Psoas muscle (tissue), 8 donors: Measurements from ENCODE around the gene GRIPAP1. TPM values are rescaled to one million over a fixed set of nuclear protein-coding genes. Genes with fewer than 3 reads are reported as not detected.
"Not testable (repeated sequence)": the region's sequence is repeated elsewhere in the genome, so short reads cannot be mapped to it uniquely, and the experiment has no call there.

ENCODE experiments used
- ATAC-seq, 4 donors: fragments of 200-7000 bp; cut with Tn5 transposase; one replicate each; pipeline ENCODE4 v1.9.1; 2020; ENCODE audit warnings: moderate library complexity in 3 of 4, mild to moderate bottlenecking in 2 of 4
- DNase-seq, 2 donors: peaks; one replicate each; pipeline ENCODE4 v3.0.0-alpha.2; 2020
- H3K27ac ChIP-seq: fragments of 200-600 bp; one replicate; pipeline ENCODE4 v1.8.0; 2022
- H3K27me3 ChIP-seq, 3 donors: fragments of 200-600 bp in 1 of 3; one replicate each; pipeline versions ENCODE4 v1.6.1 to v1.8.0; 2013 to 2022; ENCODE audit warnings: low read length in 2 of 3, mild to moderate bottlenecking in 2 of 3, moderate library complexity in 1 of 3; ENCODE audit not compliant: insufficient read depth in 3 of 3
- H3K36me3 ChIP-seq, 2 donors: fragments of 200-600 bp in 1 of 2; one replicate each; pipeline versions ENCODE4 v1.6.1 to v1.8.0; 2013 to 2022; ENCODE audit warnings: low read depth in 1 of 2, mild to moderate bottlenecking in 1 of 2, moderate library complexity in 1 of 2; ENCODE audit not compliant: insufficient read depth in 1 of 2
- H3K4me1 ChIP-seq: fragments of 200-600 bp; one replicate; pipeline ENCODE4 v1.8.0; 2022
- H3K4me3 ChIP-seq: fragments of 200-600 bp; one replicate; pipeline ENCODE4 v1.8.0; 2022; ENCODE audit warnings: mild to moderate bottlenecking
- H3K9me3 ChIP-seq: fragments of 200-600 bp; one replicate; pipeline ENCODE4 v1.8.0; 2022
- WGBS, 3 donors: extraction: QIAGEN DNeasy Blood & Tissue Kit; methylation state at CpG; one replicate each; pipeline versions ENCODE4 v1.1.6 to v1.1.7; 2013; 5-methylcytosine and 5-hydroxymethylcytosine counted together
- intact Hi-C, 2 donors: fragments of 100-400 bp; cut with DNase I; formaldehyde crosslinking; loops; one replicate each; pipeline versions ENCODE4 v1.11.0 to v1.14.2; 2022
- polyA plus RNA-seq, 3 donors: library from polyadenylated mRNA; stranded (reverse); fragments of 200-250 nt; gene quantifications; one replicate each; pipeline ENCODE4 v1.2.3, GENCODE V29; 2013
- total RNA-seq, 4 donors: library from RNA; stranded (reverse); fragmentation: NEBNext Ultra II Directional in 2 of 4; extraction: Animal tissue kit (Norgen Biotek cat#: 25700) in 2 of 4; gene quantifications; one replicate each; pipeline versions ENCODE4 v1.2.1 to v1.2.4, GENCODE V29; 2021 to 2023
- TF ChIP-seq, protein P1 (sequence below): fragments of 200-600 bp; IDR thresholded peaks from one replicate; pipeline ENCODE4 v1.8.0; 2022; ENCODE audit warnings: antibody characterized with exemption
- donor health status: healthy with polysubstance abuse.
- donor health status: DM: no; HTN: no; CAD: no; lungs with moderate emphysema.
- donor health status: Bipolar disorder and iron deficiency.
- donor health status: healthy.
- donor health status: DM: yes; HTN: yes; CAD: no.
- donor health status: DM: no; HTN: no; CAD: no.
- donor health status: DM: no; HTN: no; CAD: no.
- donor health status: DM: yes; HTN: yes; CAD: no.

GRIPAP1 gene
- total and polyA plus RNA-seq, 7 donors: 12.6 to 23.6 (median 16.7) TPM

DNA sequence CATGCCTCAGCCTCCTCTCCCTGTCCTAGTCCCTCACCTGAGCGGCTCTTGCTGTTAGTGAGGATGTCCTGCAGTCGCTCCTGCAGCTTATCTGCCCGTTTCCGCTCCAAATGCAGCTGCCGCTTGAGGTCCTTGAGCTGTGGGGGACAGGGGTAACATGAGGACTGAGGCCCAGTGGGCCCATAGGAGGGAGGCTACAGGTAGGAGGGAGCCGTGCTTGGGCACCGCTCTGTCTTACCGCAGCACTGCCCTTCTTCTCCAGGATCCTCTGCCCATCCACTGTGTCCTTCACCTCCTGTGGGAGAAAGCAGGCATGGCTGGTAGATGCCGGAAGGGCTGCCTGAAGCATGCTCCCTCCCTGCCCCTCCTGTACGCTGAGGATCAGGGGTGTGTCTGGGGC is 20.9 kb downstream of the GRIPAP1 start:
- WGBS, 3 donors: 84 to 94% (median 92%) methylated on average over 4 to 10 of the region's 10 CpGs
- H3K4me1 ChIP-seq: no peaks in the 10 kb centered on the region
- peaks cover 2 to 76% of the 10 kb centered on the region in 2 donors for H3K36me3 ChIP-seq
- ATAC-seq (no peak), DNase-seq (no peak)
- intact Hi-C loops: no loop called here
- no peak overlapping the region for H3K4me3 ChIP-seq
- peaks cover 0 to 3% (median 0%) of the 10 kb centered on the region in 3 donors for H3K27me3 ChIP-seq
- no peaks in the 10 kb centered on the region for H3K9me3 ChIP-seq
- TF ChIP-seq, protein P1, sequence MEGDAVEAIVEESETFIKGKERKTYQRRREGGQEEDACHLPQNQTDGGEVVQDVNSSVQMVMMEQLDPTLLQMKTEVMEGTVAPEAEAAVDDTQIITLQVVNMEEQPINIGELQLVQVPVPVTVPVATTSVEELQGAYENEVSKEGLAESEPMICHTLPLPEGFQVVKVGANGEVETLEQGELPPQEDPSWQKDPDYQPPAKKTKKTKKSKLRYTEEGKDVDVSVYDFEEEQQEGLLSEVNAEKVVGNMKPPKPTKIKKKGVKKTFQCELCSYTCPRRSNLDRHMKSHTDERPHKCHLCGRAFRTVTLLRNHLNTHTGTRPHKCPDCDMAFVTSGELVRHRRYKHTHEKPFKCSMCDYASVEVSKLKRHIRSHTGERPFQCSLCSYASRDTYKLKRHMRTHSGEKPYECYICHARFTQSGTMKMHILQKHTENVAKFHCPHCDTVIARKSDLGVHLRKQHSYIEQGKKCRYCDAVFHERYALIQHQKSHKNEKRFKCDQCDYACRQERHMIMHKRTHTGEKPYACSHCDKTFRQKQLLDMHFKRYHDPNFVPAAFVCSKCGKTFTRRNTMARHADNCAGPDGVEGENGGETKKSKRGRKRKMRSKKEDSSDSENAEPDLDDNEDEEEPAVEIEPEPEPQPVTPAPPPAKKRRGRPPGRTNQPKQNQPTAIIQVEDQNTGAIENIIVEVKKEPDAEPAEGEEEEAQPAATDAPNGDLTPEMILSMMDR: no peak
- no peak overlapping the region for H3K27ac ChIP-seq

DNA sequence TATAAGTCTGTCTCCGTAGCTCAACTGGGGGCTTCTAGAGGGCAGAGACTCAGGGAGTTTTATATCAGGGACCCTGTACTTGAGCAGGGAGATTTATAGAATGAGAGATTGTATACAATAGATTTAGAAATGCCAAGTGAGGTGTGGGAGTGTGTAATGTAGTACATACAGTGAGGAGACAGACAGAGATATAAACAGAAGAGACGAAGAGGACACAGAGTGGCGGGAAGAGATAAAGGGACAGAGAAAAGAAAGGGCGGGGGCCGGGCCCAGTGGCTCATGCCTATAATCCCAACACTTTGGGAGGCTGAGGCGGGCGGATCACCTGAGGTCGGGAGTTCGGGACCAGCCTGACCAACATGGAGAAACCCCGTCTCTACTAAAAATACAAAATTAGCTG is 21.7 kb downstream of the GRIPAP1 start:
- H3K27me3 ChIP-seq, H3K9me3 ChIP-seq, intact Hi-C loops, H3K27ac ChIP-seq, ATAC-seq, H3K4me3 ChIP-seq, H3K4me1 ChIP-seq, DNase-seq: not testable (repeated sequence)
- peaks cover 2 to 77% of the 10 kb centered on the region in 2 donors for H3K36me3 ChIP-seq
- WGBS, 3 donors: 82 to 92% (median 83%) methylated on average over 3 to 6 of the region's 10 CpGs

DNA sequence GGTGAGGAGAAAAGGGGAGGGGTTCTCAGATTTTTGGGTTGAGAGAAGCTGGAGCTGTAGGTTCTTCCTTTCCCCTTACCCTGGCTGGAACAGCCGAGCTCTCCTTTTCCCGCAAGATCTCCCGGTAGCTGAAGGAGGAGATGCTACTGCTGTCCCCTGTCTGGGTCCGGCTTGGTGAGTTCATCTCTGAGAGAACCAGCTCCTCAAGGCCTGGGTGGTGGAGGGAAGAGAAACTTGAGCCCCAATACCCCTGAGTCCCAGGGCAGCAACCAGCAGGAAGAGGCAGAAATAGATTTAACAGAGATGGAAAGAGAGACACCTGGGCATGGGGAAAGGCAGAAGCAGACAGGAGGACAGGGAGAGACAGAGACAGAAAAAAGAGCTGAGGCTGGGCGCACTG is 23.8 kb downstream of the GRIPAP1 start:
- DNase-seq: no peak
- Histone ChIP-seq H3K4me3 (no peak overlapping the region), H3K36me3 (peaks cover 2 to 71% of the 10 kb centered on the region in 2 donors), H3K4me1 (no peaks in the 10 kb centered on the region), H3K9me3 (no peaks in the 10 kb centered on the region), H3K27ac (no peak overlapping the region), H3K27me3 (peaks cover 0 to 4% (median 0%) of the 10 kb centered on the region in 3 donors)
- TF ChIP-seq, protein P1: no peak
- 83 to 97% (median 94%) methylated on average over 3 to 5 of the region's 5 CpGs for WGBS, 3 donors
- intact Hi-C loops: loop anchor here in 1 of 2 donors (10.0 kb wide), 1 partner anchor 67 kb away; the partner anchor contains the start of gene TFE3
- ATAC-seq: no peak

DNA sequence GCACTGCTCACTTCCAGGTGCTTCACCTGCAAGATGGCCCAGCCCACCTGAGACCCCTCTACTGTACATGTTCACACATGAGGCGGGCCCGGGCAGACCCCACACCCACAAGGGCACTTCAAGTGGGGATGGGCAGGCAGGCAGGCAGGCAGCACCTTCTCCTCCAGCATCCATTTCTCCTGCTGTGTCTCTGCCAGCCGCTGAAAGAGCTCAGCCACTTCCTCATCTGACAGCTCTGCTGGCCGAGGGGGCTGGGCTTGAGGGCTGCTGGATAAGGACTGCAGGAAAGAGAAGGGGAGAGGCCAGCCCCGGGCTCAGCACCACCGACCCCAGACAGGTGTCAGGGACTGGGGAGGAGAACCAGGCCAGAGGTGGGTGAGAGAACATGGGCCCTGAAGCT is 26.0 kb downstream of the GRIPAP1 start:
- Histone ChIP-seq H3K4me1 (no peaks in the 10 kb centered on the region), H3K36me3 (peaks cover 0 to 50% of the 10 kb centered on the region in 2 donors), H3K9me3 (no peaks in the 10 kb centered on the region), H3K27me3 (peaks cover 0 to 18% (median 0%) of the 10 kb centered on the region in 3 donors), H3K27ac (no peak overlapping the region), H3K4me3 (no peak overlapping the region)
- ATAC-seq: no peak
- TF ChIP-seq, protein P1: no peak
- intact Hi-C loops: loop anchor here in 1 of 2 donors (10.0 kb wide), 1 partner anchor 69 kb away; the partner anchor contains the start of gene TFE3
- 67 to 77% (median 75%) methylated on average over 5 to 6 of the region's 6 CpGs for WGBS, 3 donors
- DNase-seq: no peak

DNA sequence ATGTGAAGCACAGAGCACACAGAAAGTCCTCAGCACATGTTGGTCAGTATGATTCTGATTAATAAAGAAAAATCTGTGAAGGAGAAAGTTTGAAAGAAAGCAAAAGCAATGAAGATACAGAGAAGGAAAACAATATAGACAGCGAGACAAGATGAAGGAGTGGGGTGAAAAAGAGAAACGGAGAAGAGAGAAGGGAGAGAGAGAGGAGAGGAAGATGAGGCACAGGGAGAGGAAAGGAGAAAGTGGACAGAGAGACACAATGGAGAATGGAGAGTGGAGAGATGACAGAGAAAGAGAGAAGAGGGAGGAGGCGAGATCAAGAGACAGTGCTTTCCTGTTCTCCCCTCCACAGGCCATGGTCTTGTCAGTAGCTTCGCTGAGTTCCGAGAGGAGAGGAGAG is 26.5 kb downstream of the GRIPAP1 start:
- Histone ChIP-seq H3K9me3 (no peaks in the 10 kb centered on the region), H3K4me1 (no peaks in the 10 kb centered on the region), H3K27ac (no peak overlapping the region), H3K36me3 (peaks cover 0 to 44% of the 10 kb centered on the region in 2 donors), H3K4me3 (no peak overlapping the region), H3K27me3 (peaks cover 0 to 18% (median 0%) of the 10 kb centered on the region in 3 donors)
- intact Hi-C loops: loop anchor here in 1 of 2 donors (10.0 kb wide), 1 partner anchor 69 kb away; the partner anchor contains the start of gene TFE3
- DNase-seq (no peak), ATAC-seq (no peak)
- WGBS, 3 donors: 76 to 100% (median 92%) methylated on average over 2 to 5 of the region's 5 CpGs
- TF ChIP-seq, protein P1: no peak
